Measurements from ENCODE around the gene PERM1. TPM values are rescaled to one million over a fixed set of nuclear protein-coding genes. Genes with fewer than 3 reads are reported as not detected.
A peak's percentile ranks its signal among the peaks of the same experiment; 100 is the strongest.

PERM1 gene
- polyA plus RNA-seq, 1 donor (not counting 4 experiments of a cell fraction or from before 2014, with no cell fraction given), result not detected

DNA sequence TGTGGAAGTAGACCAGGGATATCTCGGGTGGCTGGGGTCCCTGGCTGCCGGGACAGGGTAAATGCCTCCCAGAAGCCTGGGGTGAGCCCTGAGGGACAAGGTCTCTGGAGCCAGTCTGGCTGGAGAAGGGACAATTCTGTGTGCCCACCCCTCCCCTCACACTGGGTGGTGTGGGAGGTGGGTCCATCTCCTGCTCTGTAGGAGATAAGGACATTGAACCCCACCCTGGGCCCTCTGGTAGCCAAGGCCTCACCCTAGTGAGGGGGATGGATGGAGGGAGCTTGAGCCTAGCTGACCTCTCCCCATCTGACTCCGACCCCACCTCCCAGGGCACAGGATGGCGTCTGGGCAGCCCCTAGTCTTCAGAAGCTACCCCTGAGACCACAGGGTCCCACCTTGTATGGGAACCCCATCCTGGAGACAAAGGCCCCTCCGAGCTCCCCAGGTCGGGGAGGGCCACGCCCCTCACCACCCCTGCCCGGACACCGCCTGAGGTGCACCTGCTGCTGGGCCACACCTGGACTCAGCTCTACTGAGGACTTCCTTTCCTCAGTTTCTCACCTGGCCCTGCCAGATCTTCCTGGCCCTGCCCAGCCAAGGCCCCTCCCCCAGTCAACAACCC lies 42.4 kb upstream of the PERM1 start:
- Histone ChIP-seq H3K79me2 (ENCODE audit: control insufficient read depth, insufficient read depth, low read length) (peaks cover 72% of the 10 kb centered on the region), H2AFZ (ENCODE audit: control insufficient read depth, low read length) (no peak overlapping the region)
- dilution Hi-C loops (cut with MboI; ENCODE audit: extremely low pct_ligation_motif_present, low sequenced_read_pairs), result no loop called here

GRCh38 chr1:1023700-1024099 lies 41.8 kb upstream of the PERM1 start:
- dilution Hi-C loops (cut with MboI; ENCODE audit: extremely low pct_ligation_motif_present, low sequenced_read_pairs), result no loop called here
- FAIRE-seq, result no peak
- Histone ChIP-seq H2AFZ (ENCODE audit: control insufficient read depth, low read length) (no peak overlapping the region), H3K4me3 (ENCODE audit: control insufficient read depth in 2 of 3, extremely low read depth in 1 of 3, insufficient read depth in 2 of 3, low read depth in 1 of 3, low read length in 3 of 3) (peak overlapping the region; percentile 11 to 69 (median 46)), H3K9ac (ENCODE audit: control insufficient read depth, extremely low read depth, insufficient read depth, low read length) (peak overlapping the region; percentile 47), H3K4me2 (ENCODE audit: control insufficient read depth, extremely low read depth, insufficient read depth, low read depth, low read length) (peak overlapping the region; percentile 94), H4K20me1 (ENCODE audit: control insufficient read depth, extremely low read depth, insufficient read depth, low read length) (no peaks in the 10 kb centered on the region), H3K36me3 (ENCODE audit: control insufficient read depth in 2 of 2, extremely low read depth in 1 of 2, insufficient read depth in 2 of 2, low read length in 2 of 2) (peaks cover 27 to 32% of the 10 kb centered on the region in 2 experiments), H3K4me1 (ENCODE audit: control insufficient read depth, extremely low read depth, insufficient read depth, low read length) (peaks cover 50% of the 10 kb centered on the region), H3K9me1 (ENCODE audit: control insufficient read depth, extremely low read depth, insufficient read depth, low read length) (no peaks in the 10 kb centered on the region), H3K27ac (ENCODE audit: control insufficient read depth, insufficient read depth, low read length) (no peak overlapping the region), H3K79me2 (ENCODE audit: control insufficient read depth, insufficient read depth, low read length) (peaks cover 69% of the 10 kb centered on the region), H3K27me3 (ENCODE audit: control insufficient read depth, extremely low read depth, insufficient read depth, low read length) (no peaks in the 10 kb centered on the region), H3K9me3 (ENCODE audit: control insufficient read depth, low read depth, low read length) (no peaks in the 10 kb centered on the region)
- TF ChIP-seq EZH2 (IDR thresholded peaks at IDR 0.05; ENCODE audit: low read length) (no peak), CTCF (optimal IDR thresholded peaks at IDR 0.05 in 1 of 3, IDR thresholded peaks at IDR 0.05 in 1 of 3, conservative IDR thresholded peaks at IDR 0.05 in 1 of 3; ENCODE audit: extremely low read depth in 1 of 3, insufficient read depth in 2 of 3, low read length in 3 of 3) (no peak)
- DNase-seq (ENCODE audit: low read depth, low spot score), result no peak

More for the DNA sequence above, 42.4 kb upstream of the PERM1 start:
- Histone ChIP-seq H3K4me1 (ENCODE audit: control insufficient read depth, extremely low read depth, insufficient read depth, low read length) (peaks cover 50% of the 10 kb centered on the region), H3K27me3 (ENCODE audit: control insufficient read depth, extremely low read depth, insufficient read depth, low read length) (no peaks in the 10 kb centered on the region), H3K36me3 (ENCODE audit: control insufficient read depth in 2 of 2, extremely low read depth in 1 of 2, insufficient read depth in 2 of 2, low read length in 2 of 2) (peaks cover 27 to 32% of the 10 kb centered on the region in 2 experiments), H4K20me1 (ENCODE audit: control insufficient read depth, extremely low read depth, insufficient read depth, low read length) (no peaks in the 10 kb centered on the region), H3K27ac (ENCODE audit: control insufficient read depth, insufficient read depth, low read length) (peak overlapping the region; percentile 74), H3K4me2 (ENCODE audit: control insufficient read depth, extremely low read depth, insufficient read depth, low read depth, low read length) (peak overlapping the region; percentile 94), H3K9me1 (ENCODE audit: control insufficient read depth, extremely low read depth, insufficient read depth, low read length) (no peaks in the 10 kb centered on the region), H3K4me3 (ENCODE audit: control insufficient read depth in 2 of 3, extremely low read depth in 1 of 3, insufficient read depth in 2 of 3, low read depth in 1 of 3, low read length in 3 of 3) (peak overlapping the region; percentile 46 to 80 (median 69)), H3K9ac (ENCODE audit: control insufficient read depth, extremely low read depth, insufficient read depth, low read length) (peak overlapping the region; percentile 81), H3K9me3 (ENCODE audit: control insufficient read depth, low read depth, low read length) (no peaks in the 10 kb centered on the region)
- no peak for TF ChIP-seq EZH2 (IDR thresholded peaks at IDR 0.05; ENCODE audit: low read length)
- no peak for TF ChIP-seq CTCF (optimal IDR thresholded peaks at IDR 0.05 in 1 of 3, IDR thresholded peaks at IDR 0.05 in 1 of 3, conservative IDR thresholded peaks at IDR 0.05 in 1 of 3; ENCODE audit: extremely low read depth in 1 of 3, insufficient read depth in 2 of 3, low read length in 3 of 3)
- FAIRE-seq (no peak), DNase-seq (ENCODE audit: low read depth, low spot score) (no peak)

Data from keratinocyte (primary cell).